ENCODE results near the gene ATP2B3. TPM values are rescaled to one million over a fixed set of nuclear protein-coding genes. Genes with fewer than 3 reads are reported as not detected.

Gene ATP2B3
- polyA plus RNA-seq, 3 donors, result 0.17 to 0.32 (median 0.24) TPM

DNA sequence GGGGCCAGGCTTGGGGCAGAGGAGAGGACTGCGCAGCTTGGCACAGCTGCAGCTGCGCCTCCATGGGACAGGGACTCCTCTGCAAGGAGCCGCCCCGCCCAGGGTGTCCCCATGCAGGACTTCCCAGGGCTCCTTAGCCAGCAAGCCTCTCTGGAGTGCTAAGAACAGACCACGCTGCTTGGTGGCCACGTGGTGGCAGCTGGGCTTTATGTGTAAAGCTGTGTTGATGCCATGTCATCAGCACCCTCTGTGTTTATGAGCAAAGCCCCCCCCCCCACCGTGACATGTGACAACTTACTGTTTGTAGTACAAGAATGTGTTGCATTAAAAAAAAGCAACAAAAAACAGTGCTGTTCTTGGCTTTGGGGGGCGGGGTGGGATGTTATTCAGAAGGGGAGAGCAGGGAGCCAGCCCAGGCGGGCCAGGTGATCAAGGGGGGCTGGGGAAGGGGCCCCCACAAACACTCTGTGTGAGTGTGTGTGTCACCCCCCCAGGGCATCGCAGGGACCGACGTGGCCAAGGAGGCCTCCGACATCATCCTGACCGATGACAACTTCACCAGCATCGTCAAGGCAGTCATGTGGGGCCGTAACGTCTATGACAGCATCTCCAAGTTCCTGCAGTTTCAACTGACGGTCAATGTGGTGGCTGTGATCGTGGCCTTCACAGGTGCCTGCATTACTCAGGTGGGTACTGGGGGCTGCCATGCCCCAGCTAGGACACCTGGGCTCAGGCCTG is 40.3 kb downstream of the ATP2B3 start:
- DNase-seq (ENCODE audit: extremely low read depth in 1 of 11, low read depth in 9 of 11, low spot score in 4 of 11), result no peak

DNA sequence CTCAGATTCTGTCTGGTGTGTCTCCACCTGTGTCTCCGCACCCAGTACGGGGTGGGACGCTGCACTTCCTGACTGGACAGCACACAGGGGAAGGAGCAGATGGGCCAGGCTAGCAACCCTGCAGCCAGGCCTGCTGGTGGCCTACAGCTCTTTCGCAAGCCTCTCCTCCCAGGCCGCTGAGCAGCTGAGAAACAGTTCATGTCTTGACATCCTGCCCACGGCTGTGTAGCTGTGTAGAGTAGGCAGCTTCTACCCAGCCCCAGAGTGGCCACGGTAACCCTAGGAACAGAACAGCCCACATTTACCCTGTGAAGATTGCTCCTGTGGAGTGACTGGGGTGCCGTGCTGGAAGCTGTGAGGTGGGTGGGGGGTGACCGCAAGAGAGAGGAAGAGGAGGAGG is 42.6 kb downstream of the ATP2B3 start:
- no peak for DNase-seq (ENCODE audit: extremely low read depth in 1 of 11, low read depth in 9 of 11, low spot score in 4 of 11)

DNA sequence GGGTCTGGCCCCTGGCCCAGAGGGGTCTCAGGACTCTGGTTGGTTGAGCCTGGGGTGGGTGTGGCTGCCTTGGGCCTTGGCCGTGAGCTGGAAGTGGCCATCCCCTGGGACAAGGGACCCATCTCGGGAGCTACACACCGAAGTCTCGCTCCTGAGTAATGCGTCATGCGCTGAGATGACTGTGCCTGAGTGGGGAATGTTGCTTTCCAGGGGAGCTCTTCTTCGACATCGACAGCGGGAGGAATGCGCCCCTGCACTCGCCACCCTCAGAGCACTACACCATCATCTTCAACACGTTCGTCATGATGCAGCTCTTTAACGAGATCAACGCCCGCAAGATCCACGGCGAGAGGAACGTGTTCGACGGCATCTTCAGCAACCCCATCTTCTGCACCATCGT is 43.0 kb downstream of the ATP2B3 start:
- DNase-seq (ENCODE audit: extremely low read depth in 1 of 11, low read depth in 9 of 11, low spot score in 4 of 11), result no peak

DNA sequence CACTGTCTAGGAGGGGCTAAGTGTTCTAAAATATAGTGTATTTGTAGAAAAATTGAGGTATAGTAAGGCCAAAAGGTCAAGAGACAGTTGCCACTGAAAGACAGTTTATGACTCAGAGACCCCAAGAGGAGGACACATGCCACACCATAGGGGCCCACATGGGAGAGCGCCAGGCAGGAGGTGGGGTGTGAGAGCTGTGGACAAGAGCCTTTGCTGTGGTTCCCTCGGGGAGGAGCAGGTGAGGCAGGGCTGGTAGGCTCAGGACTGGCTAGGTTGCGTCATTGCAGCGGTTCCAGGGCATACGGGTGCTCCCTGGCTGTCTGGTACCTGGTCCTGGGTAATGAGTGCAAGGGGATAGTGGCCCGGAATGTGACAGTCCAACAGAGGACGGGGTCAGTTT is 43.9 kb downstream of the ATP2B3 start:
- no peak for DNase-seq (ENCODE audit: extremely low read depth in 1 of 11, low read depth in 9 of 11, low spot score in 4 of 11)

DNA sequence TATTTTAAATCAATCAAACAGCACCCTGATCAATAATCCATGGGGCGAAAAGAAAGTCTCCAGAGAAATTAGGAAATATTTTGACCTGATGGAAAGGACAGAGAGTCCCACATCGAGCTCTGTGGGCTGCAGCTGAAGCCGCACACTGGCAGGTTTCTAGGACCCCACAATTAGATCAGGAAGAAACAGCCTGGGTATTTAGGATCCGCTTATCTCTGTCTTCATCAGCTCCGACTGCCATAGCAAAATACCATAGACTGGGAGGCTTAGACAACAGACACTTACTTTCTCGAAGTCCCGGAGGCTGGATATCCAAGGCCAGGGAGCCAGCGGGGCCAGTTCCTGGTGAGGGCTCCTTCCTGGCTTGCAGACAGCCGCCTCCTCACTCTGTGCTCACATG is 45.1 kb downstream of the ATP2B3 start:
- DNase-seq (ENCODE audit: extremely low read depth in 1 of 11, low read depth in 9 of 11, low spot score in 4 of 11), result no peak

DNA sequence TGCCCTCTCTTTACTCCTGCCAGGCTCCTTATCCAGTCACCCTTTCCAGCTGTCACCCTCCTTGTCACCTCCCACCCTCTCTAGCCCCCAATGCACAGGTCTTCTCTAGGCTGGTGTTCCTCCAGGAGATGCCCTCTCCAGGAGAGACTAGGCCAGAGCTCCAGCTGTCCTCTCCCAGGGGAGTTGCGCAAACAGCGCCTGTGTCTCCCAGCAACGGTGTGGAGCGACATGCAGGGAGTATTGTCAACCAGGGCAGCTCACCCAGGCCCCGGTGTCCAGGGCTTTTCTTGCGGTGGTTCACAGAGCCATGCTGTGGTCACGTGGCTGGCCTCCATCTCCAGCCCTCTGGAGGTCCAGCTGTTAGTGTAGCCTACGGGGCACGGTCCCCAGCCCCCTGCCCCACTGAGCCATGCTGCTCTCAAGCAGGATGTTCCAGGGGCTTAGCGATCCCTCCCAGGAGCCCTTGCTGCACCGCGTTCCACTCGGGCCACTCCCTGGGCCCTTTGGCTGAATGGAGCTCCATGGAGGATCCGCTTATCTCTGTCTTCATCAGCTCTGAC is 46.7 kb downstream of the ATP2B3 start:
- no peak for DNase-seq (ENCODE audit: extremely low read depth in 1 of 11, low read depth in 9 of 11, low spot score in 4 of 11)

DNA sequence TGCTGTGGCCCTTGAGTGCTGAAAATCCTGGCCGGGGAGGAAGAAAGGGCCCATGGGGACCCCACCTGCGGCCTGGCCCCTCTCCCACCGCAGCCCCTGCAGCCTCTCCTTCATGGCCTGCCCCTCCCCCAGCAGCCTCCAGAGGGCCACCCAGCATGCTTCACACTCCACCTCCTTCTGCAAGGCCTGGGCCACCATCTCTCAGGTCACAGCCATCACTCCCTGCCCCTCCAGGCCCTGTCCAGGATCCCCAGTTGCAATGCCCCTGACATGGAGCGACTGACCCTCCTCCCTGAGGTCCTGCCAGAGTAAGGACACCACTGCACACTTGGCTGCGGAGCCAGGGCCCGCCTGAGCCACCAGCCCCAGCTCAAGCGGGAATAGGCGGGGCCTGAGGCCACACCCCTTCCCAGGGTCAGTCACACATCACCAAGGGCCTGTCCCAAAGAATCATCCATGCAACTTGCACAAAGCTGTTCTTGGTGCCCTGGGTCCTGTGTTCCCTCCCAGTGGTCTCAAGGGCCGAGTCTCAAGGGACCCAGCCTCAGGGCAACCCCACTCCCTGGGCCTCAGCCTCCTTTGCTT is 48.6 kb downstream of the ATP2B3 start:
- no peak for DNase-seq (ENCODE audit: extremely low read depth in 1 of 11, low read depth in 9 of 11, low spot score in 4 of 11)

DNA sequence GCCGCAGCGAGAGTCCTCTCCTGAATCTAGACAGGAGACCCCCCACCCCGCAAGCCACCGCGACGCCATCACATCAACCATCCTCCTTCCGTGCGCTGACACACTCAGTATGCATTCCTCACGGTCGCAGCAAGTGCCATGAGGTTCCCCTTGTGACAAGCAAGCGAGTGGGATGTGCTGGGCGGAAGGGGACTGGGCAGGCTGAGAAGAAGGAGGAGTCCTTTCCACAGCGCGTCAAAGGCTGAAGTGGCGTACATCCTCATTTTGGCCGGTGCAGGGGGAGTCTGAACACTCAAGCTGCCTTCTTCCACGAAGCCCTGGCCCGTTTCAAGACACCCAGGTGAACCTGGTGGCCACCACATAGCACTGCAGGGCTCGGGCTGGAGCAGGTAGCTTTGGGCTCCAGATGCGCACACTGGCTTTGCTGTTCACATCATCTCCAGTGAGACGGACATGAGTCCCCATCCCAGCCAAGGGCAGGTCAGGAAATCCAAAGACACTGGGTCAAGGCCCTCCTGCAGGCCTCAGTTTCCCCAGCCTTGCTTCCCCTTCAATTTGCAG is 51.1 kb downstream of the ATP2B3 start:
- DNase-seq (ENCODE audit: extremely low read depth in 1 of 11, low read depth in 9 of 11, low spot score in 4 of 11), result no peak

DNA sequence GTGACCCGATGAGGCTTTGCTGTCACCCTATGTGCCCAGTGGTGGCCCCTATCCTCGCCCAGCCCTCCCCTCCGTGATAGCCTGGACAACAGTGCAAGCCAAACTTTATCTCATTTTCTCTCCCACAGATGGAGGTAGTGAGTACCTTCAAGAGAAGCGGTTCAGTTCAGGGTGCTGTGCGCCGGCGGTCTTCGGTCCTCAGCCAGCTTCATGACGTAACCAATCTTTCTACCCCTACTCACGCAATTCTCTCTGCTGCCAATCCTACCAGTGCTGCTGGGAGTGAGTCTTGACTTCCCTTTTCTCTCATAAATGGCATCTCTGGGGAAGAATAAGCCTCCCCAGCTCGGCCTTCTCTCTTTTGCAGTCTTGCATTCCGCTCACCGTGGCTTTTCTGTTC is 52.0 kb downstream of the ATP2B3 start:
- DNase-seq (ENCODE audit: extremely low read depth in 1 of 11, low read depth in 9 of 11, low spot score in 4 of 11), result no peak

DNA sequence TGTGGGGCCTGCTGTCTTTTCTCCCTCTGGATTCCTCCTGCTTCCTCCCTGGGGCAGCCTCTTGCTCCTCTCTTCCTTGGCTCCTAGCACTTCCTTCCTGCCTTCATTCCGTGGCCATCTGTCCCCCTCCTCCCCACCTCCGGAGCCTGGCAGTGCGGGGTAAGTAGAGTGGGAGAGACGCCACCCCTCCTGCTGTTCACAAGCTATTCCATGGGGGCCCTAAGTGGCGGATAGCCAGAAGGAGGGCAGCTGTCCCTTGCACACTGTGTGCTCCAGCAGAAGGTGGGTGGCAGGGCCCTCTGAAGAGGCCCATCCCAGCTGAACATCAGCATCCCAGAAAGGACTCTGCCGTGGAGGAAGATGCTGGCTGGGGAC is 54.1 kb downstream of the ATP2B3 start:
- DNase-seq (ENCODE audit: extremely low read depth in 1 of 11, low read depth in 9 of 11, low spot score in 4 of 11), result no peak

DNA sequence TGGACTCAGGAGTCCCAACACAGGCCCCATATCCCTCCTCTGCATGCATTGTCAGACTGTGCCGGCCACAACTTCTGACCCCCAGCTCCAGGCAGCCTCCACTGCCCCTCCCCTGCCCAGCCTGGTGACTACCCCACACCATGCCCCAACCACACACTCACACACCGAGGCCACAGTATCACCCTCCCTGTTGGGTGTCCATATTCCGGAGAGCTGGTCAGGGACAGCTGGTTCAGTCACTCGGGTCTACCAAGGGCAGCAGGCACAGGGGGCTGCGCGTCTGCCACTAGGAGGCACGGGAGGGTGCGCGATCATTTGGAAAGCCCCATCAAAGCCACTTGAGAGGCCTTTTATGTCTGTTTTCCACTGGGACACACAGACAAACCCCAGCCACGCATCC is 55.2 kb downstream of the ATP2B3 start:
- DNase-seq (ENCODE audit: extremely low read depth in 1 of 11, low read depth in 9 of 11, low spot score in 4 of 11), result no peak

DNA sequence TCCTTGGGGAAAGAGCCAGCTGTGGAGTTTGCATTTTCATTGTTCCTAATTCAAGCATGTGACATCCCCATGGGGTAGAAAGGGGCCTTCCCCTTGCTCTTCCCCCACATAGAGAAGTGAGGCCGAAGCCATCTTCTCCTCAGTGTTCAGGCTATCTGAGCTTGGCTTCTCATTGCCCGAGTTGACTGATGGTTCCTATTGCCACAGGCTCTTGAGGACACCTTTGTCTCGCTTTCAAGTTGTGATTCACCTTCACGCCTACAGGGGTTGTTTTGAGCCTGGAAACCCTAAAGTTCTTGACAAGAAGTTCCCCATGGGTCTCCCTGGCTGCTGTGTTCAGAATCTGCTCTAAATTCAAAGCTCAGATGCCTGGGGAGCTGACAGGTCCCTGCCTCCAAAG is 56.5 kb downstream of the ATP2B3 start:
- DNase-seq (ENCODE audit: extremely low read depth in 1 of 11, low read depth in 9 of 11, low spot score in 4 of 11), result no peak

DNA sequence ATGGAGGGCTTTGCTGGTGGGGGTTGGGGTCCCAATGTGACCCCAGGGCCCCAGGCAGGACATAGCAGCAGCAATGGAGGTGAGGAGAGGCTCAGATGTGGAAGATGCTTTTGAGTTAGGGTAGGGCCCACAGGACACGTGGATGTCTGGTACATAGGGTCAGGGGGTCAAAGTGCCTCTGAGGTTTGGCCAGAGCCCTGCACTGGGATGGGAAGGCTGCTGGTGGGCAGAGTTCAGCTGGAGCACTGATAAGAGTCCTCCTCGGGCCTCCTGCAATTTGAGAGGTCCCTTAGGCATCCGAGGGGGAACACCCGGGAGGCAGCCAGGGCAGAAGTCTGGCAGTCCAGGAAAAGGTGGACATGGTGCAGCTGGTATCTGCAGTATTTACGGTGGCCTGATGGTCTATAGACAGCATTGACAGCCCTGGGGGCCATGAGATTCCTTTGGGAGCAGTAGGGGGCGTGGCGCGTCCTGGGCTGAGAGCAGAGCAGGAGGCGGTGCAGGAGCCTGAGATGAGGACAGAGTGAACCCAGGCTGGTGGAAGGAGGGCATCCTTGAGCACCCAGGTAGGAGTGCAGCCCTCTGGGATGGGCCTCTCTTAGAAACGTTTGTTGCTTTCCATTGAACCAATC is 58.9 kb downstream of the ATP2B3 start:
- DNase-seq (ENCODE audit: extremely low read depth in 1 of 11, low read depth in 9 of 11, low spot score in 4 of 11), result no peak

DNA sequence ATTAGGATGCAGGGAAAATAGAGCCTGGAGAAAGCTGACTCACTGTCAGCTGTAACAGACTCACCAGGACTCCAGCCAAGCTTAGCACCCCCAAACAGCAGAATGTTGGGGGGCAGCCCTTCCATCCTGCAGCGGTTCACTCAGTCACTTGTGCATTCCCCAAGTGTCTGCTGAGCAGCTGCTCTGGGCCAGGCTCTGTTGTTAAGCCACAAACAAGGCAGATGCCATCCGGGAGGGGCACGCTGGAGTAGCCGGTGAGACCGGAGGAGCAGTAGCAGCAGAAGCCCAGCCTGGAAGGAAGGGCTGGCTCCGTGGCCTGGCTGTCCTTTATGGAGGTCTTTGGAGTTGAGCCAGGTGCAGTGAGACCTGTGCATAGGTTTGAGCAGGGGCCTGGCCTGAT is 59.5 kb downstream of the ATP2B3 start:
- no peak for DNase-seq (ENCODE audit: extremely low read depth in 1 of 11, low read depth in 9 of 11, low spot score in 4 of 11)

DNA sequence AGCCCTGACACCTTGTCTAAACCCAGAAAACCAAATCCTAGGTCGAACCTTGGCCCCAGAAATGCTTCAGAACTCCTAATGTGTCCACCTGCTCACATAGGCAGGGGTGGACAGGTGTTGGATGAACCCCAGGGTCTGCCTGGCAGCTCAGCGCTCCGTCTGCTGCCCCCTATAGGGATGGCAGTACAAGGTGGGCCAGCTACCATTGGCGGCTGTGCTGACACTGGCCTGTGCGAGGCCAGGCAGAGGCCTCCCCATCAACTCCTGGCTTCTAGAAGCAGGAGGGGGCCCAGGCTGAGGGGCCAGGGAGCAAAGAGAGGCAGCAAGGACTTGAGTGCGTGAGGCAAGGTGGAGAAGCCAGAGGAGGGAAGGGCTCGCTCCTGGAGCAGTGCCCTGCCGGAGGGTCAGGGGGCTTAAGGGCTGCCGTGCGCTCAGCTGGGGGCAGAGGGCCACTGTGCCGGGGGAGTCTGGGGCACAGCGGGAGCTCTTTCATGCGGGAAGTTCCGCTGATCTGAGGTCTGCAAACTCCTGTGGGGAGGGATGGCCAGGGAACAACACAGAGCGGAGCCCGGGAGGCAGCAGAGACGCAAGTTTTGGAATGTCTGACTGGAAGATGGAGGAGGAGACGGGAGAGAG is 60.9 kb downstream of the ATP2B3 start:
- no peak for DNase-seq (ENCODE audit: extremely low read depth in 1 of 11, low read depth in 9 of 11, low spot score in 4 of 11)

DNA sequence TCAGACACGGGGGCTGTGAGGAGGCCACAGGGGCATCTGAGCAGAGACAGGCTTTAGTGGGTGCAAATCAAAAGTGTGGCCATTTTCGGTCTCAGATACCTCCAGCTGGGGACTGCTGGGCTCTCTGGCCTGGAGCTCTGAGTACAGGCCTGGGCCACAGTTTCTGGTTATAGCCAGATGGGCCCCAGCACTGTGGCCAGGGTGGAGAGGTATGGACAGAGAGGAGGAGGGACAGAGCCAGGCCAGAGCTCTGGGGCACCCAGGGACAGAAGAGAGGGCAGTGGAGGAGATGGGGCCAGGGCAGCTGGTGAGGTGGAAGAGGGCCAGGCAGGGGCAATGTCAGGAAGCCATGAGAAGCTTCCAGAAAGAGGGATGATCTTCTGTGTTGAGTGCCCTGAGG is 61.4 kb downstream of the ATP2B3 start:
- DNase-seq (ENCODE audit: extremely low read depth in 1 of 11, low read depth in 9 of 11, low spot score in 4 of 11), result no peak

DNA sequence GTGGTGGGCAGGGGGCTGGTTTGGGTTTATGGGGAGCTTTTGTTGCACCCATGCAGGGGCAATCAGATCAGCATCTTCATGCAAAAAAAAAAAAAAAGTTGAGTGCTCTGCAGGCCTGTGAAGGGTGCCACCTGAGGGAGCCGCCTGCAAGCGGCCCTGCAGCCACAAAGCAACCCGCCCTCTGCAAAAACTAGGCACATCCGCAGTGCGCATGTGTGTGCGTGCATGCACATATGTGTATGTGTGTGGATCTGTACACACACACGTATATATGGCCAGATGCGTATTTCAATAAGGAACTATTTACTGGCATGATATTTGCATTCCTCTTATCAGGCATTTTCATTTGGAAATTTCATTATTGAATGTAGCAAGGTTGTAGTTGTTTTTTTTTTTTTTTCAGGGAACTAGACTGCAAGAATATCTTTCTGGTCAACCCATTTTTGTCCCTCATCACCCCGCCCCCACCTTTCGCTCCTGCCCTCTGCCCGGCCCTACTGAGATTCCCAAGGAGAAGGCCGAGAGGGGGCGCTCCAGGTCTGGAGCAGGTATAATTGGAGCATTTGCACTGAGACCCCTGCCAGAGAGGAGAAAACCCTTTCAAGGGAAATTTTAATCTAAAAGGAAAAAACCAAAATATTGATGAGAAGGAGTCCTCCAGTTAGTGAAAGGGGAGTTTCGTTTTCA is 63.4 kb downstream of the ATP2B3 start:
- DNase-seq (ENCODE audit: extremely low read depth in 1 of 11, low read depth in 9 of 11, low spot score in 4 of 11), result no peak

DNA sequence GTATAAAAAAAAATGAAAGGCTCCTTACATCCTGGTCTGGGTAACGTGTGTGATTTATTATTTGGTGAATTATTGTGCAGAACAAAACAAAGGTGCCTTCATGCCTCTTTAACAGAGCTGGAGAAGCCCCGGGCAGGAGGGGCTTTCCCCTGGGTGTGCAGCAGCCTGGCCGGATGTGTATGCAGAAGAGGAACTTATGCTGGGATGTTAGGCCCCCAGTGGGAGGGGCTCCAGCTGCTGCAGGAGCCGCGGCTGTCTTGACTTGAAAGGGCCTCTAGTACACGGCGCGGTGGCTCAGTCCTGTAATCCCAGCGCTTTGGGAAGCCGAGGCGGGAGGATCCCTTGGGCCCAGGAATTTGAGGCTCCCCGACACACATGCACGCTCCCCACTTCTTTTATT is 65.5 kb downstream of the ATP2B3 start:
- peak in 8 of 11 donors; percentile 18 to 45 (median 28) for DNase-seq (ENCODE audit: extremely low read depth in 1 of 11, low read depth in 9 of 11, low spot score in 4 of 11)

DNA sequence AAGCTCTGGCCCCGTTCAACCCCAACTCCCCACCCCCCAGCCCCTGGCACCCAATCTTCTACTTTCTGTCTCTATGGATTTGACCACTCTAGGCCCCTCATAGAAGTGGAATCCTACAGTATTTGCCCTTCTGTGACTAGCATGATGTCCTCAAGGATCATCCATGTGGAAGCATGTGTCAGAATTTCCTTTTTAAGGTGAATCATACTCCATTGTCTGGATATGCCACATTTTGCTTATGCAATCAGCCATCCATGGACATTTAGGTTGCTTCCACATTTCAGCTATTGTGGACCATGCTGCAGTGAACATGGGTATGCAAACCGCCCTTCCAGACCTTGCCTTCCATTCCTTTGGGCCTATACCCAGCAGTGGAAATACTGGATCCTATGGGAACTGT is 66.0 kb downstream of the ATP2B3 start:
- no peak for DNase-seq (ENCODE audit: extremely low read depth in 1 of 11, low read depth in 9 of 11, low spot score in 4 of 11)
